ENCODE data around the gene SPTAN1. TPM values are rescaled to one million over a fixed set of nuclear protein-coding genes. Genes with fewer than 3 reads are reported as not detected.

SPTAN1 gene
- total RNA-seq, 1 donor from 2014 or later, result 213 TPM

- no peak for DNase-seq (ENCODE audit: low read depth)
- Histone ChIP-seq H3K36me3 (ENCODE audit: control insufficient read depth, insufficient read depth, low read length) (no peaks in the 10 kb centered on the region), H3K27me3 (ENCODE audit: control insufficient read depth, insufficient read depth, low read length) (no peaks in the 10 kb centered on the region), H3K4me3 (ENCODE audit: low read depth, low read length) (peak overlapping the region; percentile 92)
- TF ChIP-seq, protein P1, sequence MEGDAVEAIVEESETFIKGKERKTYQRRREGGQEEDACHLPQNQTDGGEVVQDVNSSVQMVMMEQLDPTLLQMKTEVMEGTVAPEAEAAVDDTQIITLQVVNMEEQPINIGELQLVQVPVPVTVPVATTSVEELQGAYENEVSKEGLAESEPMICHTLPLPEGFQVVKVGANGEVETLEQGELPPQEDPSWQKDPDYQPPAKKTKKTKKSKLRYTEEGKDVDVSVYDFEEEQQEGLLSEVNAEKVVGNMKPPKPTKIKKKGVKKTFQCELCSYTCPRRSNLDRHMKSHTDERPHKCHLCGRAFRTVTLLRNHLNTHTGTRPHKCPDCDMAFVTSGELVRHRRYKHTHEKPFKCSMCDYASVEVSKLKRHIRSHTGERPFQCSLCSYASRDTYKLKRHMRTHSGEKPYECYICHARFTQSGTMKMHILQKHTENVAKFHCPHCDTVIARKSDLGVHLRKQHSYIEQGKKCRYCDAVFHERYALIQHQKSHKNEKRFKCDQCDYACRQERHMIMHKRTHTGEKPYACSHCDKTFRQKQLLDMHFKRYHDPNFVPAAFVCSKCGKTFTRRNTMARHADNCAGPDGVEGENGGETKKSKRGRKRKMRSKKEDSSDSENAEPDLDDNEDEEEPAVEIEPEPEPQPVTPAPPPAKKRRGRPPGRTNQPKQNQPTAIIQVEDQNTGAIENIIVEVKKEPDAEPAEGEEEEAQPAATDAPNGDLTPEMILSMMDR (IDR thresholded peaks at IDR 0.05; ENCODE audit: insufficient read depth, low read length, poor library complexity, severe bottlenecking), result no peak
These were observed 1.4 kb upstream of the SPTAN1 start for GRCh38 chr9:128550770-128551656.

DNA sequence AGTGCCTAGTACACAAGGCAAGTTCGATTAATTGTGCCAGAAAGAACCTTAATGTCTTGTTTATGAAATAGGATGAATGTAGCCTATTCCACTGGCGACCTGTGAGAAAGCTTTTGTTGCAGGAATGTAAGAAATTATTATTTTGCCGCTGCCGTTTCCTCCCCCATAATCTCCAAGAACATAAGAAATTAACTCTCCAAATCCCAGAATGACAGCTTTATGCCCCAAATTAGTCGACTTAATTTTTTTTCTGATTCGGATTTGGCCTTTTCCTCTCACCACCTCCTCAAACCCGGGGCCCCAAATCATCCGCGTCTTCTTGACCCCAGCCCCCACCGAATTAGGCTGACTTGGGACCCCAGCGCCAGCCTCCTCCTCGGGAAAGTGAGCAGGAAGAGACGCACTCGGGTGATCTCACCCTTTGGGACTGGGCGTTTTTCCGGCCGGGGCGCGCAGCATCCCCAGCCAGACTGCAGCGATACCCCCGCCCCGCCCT, 682 bp upstream of the SPTAN1 start:
- TF ChIP-seq, protein P1 (IDR thresholded peaks at IDR 0.05; ENCODE audit: insufficient read depth, low read length, poor library complexity, severe bottlenecking), result no peak
- no peak for DNase-seq (ENCODE audit: low read depth)
- Histone ChIP-seq H3K4me3 (ENCODE audit: low read depth, low read length) (peak overlapping the region; percentile 92), H3K36me3 (ENCODE audit: control insufficient read depth, insufficient read depth, low read length) (no peaks in the 10 kb centered on the region), H3K27me3 (ENCODE audit: control insufficient read depth, insufficient read depth, low read length) (no peaks in the 10 kb centered on the region)

DNA sequence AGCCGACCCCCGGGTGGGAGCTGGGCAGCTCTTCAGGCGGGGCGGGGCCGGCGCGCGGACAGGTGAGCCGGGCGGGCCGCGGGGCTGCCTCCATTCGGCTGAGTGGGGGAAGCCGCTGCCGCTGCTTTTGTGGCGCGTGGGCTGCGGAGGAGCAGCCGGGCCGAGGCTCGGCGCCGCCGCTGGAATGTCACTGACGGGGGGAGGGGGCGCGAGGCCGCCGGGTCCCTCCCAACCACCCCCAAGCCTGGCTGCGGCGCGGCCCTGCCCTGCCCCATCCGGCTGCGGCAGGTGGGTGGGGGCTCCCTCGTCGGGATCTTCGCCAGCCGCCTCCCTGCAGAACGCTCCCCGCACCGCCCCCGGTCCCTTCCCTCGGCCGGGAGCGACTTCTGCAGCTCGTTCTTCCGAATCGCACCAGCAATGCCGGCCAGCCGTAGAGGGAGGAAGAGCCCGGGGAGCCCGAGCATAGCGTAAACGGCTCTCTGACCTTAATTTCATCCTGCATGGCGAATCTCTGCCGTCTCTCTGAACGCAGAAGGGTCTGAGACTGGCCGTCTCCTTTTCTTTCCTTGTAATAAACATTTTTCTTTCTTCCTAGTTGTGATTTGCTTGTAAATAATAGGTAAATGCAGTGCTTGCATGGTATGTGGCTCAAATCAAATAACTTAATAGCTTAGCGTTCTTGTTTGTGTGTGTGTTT, 505 bp downstream of the SPTAN1 start:
- DNase-seq (ENCODE audit: low read depth), result no peak
- Histone ChIP-seq H3K36me3 (ENCODE audit: control insufficient read depth, insufficient read depth, low read length) (no peaks in the 10 kb centered on the region), H3K4me3 (ENCODE audit: low read depth, low read length) (peak overlapping the region; percentile 92), H3K27me3 (ENCODE audit: control insufficient read depth, insufficient read depth, low read length) (no peaks in the 10 kb centered on the region)
- TF ChIP-seq, protein P1 (IDR thresholded peaks at IDR 0.05; ENCODE audit: insufficient read depth, low read length, poor library complexity, severe bottlenecking), result no peak

DNA sequence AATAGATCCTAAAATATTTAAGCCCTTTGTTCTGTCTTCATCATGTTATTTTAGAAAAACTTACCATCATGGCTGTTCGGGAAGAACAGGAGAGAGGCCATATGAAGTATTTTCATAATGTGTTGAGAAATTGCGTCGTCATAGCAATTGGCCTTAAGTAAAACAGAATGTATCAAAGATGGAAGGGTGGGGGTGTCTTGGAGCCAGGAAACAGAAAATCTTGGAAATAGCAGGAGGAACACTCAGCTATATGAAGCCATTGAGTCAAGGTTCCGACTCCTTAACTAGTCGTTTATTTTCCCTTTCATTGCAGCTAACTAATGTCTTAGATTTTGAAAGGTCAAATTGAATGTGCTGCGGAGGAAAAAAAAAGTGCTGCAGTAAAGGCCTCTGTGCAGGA, 1.3 kb downstream of the SPTAN1 start:
- DNase-seq (ENCODE audit: low read depth), result no peak
- Histone ChIP-seq H3K4me3 (ENCODE audit: low read depth, low read length) (peak overlapping the region; percentile 92), H3K27me3 (ENCODE audit: control insufficient read depth, insufficient read depth, low read length) (no peaks in the 10 kb centered on the region), H3K36me3 (ENCODE audit: control insufficient read depth, insufficient read depth, low read length) (no peaks in the 10 kb centered on the region)
- TF ChIP-seq, protein P1 (IDR thresholded peaks at IDR 0.05; ENCODE audit: insufficient read depth, low read length, poor library complexity, severe bottlenecking), result no peak

DNA sequence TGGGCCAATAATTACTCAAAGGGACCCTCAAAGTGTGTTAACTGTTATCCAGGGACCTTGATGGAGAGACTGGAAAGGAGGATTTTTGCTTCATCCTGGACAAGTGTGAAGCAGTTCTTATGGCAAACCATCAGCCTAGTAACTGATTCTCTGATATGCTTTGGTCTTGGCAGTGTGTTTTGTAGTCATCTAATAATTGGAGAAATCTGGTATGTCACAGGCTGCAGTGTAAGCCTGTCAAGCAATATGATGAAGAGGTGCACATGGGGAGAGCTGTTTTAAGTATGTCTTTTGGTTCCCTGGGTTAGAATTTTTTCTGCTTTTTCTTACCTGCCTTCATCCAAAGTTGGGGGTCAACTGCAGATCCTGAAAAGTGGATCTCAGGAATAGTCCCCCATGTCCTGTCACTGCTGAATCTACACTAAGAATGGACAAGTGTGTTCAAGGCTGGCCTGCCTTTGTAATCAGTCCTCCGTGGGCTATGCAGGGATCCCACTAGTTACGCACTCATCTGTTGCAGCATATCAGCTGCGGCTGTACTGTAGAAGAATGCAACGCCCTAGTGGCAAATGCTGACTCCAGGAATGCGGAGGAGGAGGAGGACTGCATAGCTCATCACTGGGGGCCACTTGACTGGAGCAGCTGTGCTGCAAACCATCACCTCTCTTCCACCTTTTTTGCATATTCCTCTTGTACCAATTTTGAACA, 1.9 kb downstream of the SPTAN1 start:
- peak; percentile 83 for DNase-seq (ENCODE audit: low read depth)

More for the DNA sequence above, 1.9 kb downstream of the SPTAN1 start:
- Histone ChIP-seq H3K27me3 (ENCODE audit: control insufficient read depth, insufficient read depth, low read length) (no peaks in the 10 kb centered on the region), H3K36me3 (ENCODE audit: control insufficient read depth, insufficient read depth, low read length) (no peaks in the 10 kb centered on the region), H3K4me3 (ENCODE audit: low read depth, low read length) (peak overlapping the region; percentile 92)
- TF ChIP-seq, protein P1 (IDR thresholded peaks at IDR 0.05; ENCODE audit: insufficient read depth, low read length, poor library complexity, severe bottlenecking), result no peak
